Activated CD4-positive, alpha-beta T cell treated with anti-CD3 and anti-CD28 coated beads, Interleukin-2, amount 50 U/mL, for 1 hour (primary cell): ENCODE results near the gene ZNF407.

Experiments
- DNase-seq: peaks from one replicate; pipeline ENCODE4 v3.0.0-alpha.2; 2020

Gene ZNF407

GRCh38 chr18:75031717-75032317, 434.1 kb downstream of the ZNF407 start:
- no peak for DNase-seq

- no peak for DNase-seq
Measured at GRCh38 chr18:75033516-75033915, 435.8 kb downstream of the ZNF407 start.

- DNase-seq: no peak
Measured at GRCh38 chr18:75034937-75035336, 437.3 kb downstream of the ZNF407 start.

- DNase-seq: no peak
Measured at GRCh38 chr18:75035928-75036327, 438.3 kb downstream of the ZNF407 start.

GRCh38 chr18:75036917-75037688, 439.4 kb downstream of the ZNF407 start:
- DNase-seq: no peak

GRCh38 chr18:75037689-75037955, 440.0 kb downstream of the ZNF407 start:
- no peak for DNase-seq

- DNase-seq: no peak
Measured at GRCh38 chr18:75041586-75041985, 443.9 kb downstream of the ZNF407 start.

- no peak for DNase-seq
Measured at GRCh38 chr18:75043478-75043877, 445.8 kb downstream of the ZNF407 start.

GRCh38 chr18:75044296-75044695, 446.6 kb downstream of the ZNF407 start:
- no peak for DNase-seq

GRCh38 chr18:75044791-75045190, 447.1 kb downstream of the ZNF407 start:
- no peak for DNase-seq

- no peak for DNase-seq
Measured at GRCh38 chr18:75045272-75045671, 447.6 kb downstream of the ZNF407 start.

- DNase-seq: no peak
Measured at GRCh38 chr18:75047240-75047961, 449.7 kb downstream of the ZNF407 start.

GRCh38 chr18:75048776-75049454, 451.2 kb downstream of the ZNF407 start:
- DNase-seq: no peak

- DNase-seq: no peak
Measured at GRCh38 chr18:75049455-75049789, 451.8 kb downstream of the ZNF407 start.

- DNase-seq: no peak
Measured at GRCh38 chr18:75051757-75052156, 454.1 kb downstream of the ZNF407 start.

GRCh38 chr18:75052475-75052874, 454.8 kb downstream of the ZNF407 start:
- no peak for DNase-seq

- DNase-seq: no peak
Measured at GRCh38 chr18:75053028-75053629, 455.5 kb downstream of the ZNF407 start.

GRCh38 chr18:75054046-75054445, 456.4 kb downstream of the ZNF407 start:
- DNase-seq: no peak

GRCh38 chr18:75054611-75055010, 456.9 kb downstream of the ZNF407 start:
- DNase-seq: no peak

GRCh38 chr18:75057169-75057960, 459.7 kb downstream of the ZNF407 start:
- no peak for DNase-seq

- DNase-seq: no peak
Measured at GRCh38 chr18:75060185-75060584, 462.5 kb downstream of the ZNF407 start.

GRCh38 chr18:75062297-75062886, 464.7 kb downstream of the ZNF407 start:
- DNase-seq: no peak
